Measurements from ENCODE around the gene DIP2C. TPM values are rescaled to one million over a fixed set of nuclear protein-coding genes. Genes with fewer than 3 reads are reported as not detected.
A peak's percentile ranks its signal among the peaks of the same experiment; 100 is the strongest.

The DIP2C gene
- polyA plus RNA-seq, 4 donors, result 3.1 to 13.3 (median 4.7) TPM

DNA sequence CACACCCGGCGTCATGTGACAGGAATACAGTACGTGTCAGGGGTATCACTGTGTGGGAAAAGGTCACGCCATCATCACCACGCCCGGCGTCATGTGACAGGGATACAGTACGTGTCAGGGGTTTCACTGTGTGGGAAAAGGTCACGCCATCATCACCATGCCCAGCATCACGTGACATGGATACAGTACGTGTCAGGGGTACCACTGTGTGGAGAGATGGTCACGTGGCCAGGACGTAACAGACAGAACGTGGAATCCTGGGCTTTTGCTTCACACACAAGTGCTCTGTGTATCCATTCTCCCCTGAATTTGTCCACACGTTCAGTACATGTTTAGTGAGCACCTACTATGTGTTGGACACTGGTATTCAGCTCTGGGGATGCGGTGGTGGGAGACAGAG is 34.5 kb upstream of the DIP2C start:
- Histone ChIP-seq H3K27me3 (ENCODE audit: control insufficient read depth in 3 of 3, insufficient read depth in 3 of 3, low read length in 3 of 3) (no peaks in the 10 kb centered on the region), H3K36me3 (ENCODE audit: control insufficient read depth in 3 of 3, insufficient read depth in 2 of 3, low read depth in 1 of 3, low read length in 3 of 3) (no peaks in the 10 kb centered on the region), H3K9me3 (ENCODE audit: control insufficient read depth in 2 of 2, insufficient read depth in 1 of 2, low read depth in 1 of 2, low read length in 1 of 2) (peaks cover 0 to 13% of the 10 kb centered on the region in 2 donors), H3K4me3 (ENCODE audit: low read depth in 1 of 3, low read length in 3 of 3) (no peak overlapping the region), H3K27ac (ENCODE audit: low read depth in 1 of 3, low read length in 2 of 3) (no peak overlapping the region), H3K4me1 (ENCODE audit: control insufficient read depth in 3 of 3, insufficient read depth in 2 of 3, low read depth in 1 of 3, low read length in 2 of 3) (no peaks in the 10 kb centered on the region)
- WGBS, 3 donors, result 88 to 91% (median 89%) methylated on average over 16 of the region's 16 CpGs
- FAIRE-seq, result no peak
- DNase-seq, result no peak

GRCh38 chr10:722281-723060 is 33.0 kb upstream of the DIP2C start:
- Histone ChIP-seq H3K4me1 (ENCODE audit: control insufficient read depth in 3 of 3, insufficient read depth in 2 of 3, low read depth in 1 of 3, low read length in 2 of 3) (no peaks in the 10 kb centered on the region), H3K9me3 (ENCODE audit: control insufficient read depth in 2 of 2, insufficient read depth in 1 of 2, low read depth in 1 of 2, low read length in 1 of 2) (peaks cover 0 to 13% of the 10 kb centered on the region in 2 donors), H3K4me3 (ENCODE audit: low read depth in 1 of 3, low read length in 3 of 3) (no peak overlapping the region), H3K27ac (ENCODE audit: low read depth in 1 of 3, low read length in 2 of 3) (no peak overlapping the region), H3K27me3 (ENCODE audit: control insufficient read depth in 3 of 3, insufficient read depth in 3 of 3, low read length in 3 of 3) (no peaks in the 10 kb centered on the region), H3K36me3 (ENCODE audit: control insufficient read depth in 3 of 3, insufficient read depth in 2 of 3, low read depth in 1 of 3, low read length in 3 of 3) (no peaks in the 10 kb centered on the region)
- 92 to 93% (median 93%) methylated on average over 26 of the region's 26 CpGs for WGBS, 3 donors
- no peak for DNase-seq
- FAIRE-seq, result no peak

DNA sequence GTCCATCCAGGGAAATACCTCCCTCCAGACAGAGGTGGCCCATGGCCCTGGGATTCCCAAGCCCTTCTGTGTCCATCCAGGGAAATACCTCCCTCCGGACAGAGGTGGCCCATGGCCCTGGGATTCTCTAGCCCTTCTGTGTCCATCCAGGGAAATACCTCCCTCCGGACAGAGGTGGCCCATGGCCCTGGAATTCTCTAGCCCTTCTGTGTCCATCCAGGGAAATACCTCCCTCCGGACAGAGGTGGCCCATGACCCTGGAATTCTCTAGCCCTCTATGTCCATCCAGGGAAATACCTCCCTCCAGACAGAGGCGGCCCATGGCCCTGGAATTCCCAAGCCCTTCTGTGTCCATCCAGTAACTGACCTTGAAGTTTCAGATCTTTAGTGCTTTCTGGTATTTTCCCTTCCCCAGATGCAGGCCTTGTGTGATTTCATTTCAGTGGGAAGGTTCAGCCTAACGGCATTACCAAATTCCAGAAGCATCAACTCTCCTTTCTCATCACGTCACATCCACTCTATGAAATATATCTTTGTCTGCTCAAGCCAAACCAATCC is 28.8 kb upstream of the DIP2C start:
- Histone ChIP-seq H3K4me3 (ENCODE audit: low read depth in 1 of 3, low read length in 3 of 3) (no peak overlapping the region), H3K36me3 (ENCODE audit: control insufficient read depth in 3 of 3, insufficient read depth in 2 of 3, low read depth in 1 of 3, low read length in 3 of 3) (no peaks in the 10 kb centered on the region), H3K27ac (ENCODE audit: low read depth in 1 of 3, low read length in 2 of 3) (no peak overlapping the region), H3K9me3 (ENCODE audit: control insufficient read depth in 2 of 2, insufficient read depth in 1 of 2, low read depth in 1 of 2, low read length in 1 of 2) (peaks cover 0 to 16% of the 10 kb centered on the region in 2 donors), H3K27me3 (ENCODE audit: control insufficient read depth in 3 of 3, insufficient read depth in 3 of 3, low read length in 3 of 3) (no peaks in the 10 kb centered on the region), H3K4me1 (ENCODE audit: control insufficient read depth in 3 of 3, insufficient read depth in 2 of 3, low read depth in 1 of 3, low read length in 2 of 3) (peaks cover 0 to 1% (median 0%) of the 10 kb centered on the region in 3 donors)
- WGBS, 3 donors, result 89 to 98% (median 91%) methylated on average over 5 to 6 of the region's 6 CpGs
- DNase-seq, result no peak
- FAIRE-seq, result no peak

DNA sequence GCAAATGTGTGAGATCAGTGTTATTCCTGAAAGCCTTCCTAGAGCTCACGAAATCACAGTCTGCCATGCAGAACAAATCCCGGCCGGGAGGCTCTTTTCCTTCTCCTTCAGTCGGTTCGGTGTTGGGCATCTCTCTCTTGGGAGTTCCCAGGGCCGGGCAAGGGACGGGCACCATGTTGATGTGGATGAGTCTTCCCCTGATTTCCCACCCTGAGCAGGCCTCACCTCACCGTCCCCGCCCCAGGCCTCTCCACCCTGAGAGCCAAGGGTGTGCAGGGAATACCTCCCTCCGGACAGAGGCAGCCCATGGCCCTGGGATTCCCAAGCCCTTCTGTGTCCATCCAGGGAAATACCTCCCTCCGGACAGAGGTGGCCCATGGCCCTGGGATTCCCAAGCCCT is 28.0 kb upstream of the DIP2C start:
- Histone ChIP-seq H3K4me3 (ENCODE audit: low read depth in 1 of 3, low read length in 3 of 3) (no peak overlapping the region), H3K9me3 (ENCODE audit: control insufficient read depth in 2 of 2, insufficient read depth in 1 of 2, low read depth in 1 of 2, low read length in 1 of 2) (peaks cover 0 to 11% of the 10 kb centered on the region in 2 donors), H3K36me3 (ENCODE audit: control insufficient read depth in 3 of 3, insufficient read depth in 2 of 3, low read depth in 1 of 3, low read length in 3 of 3) (no peaks in the 10 kb centered on the region), H3K27ac (ENCODE audit: low read depth in 1 of 3, low read length in 2 of 3) (no peak overlapping the region), H3K27me3 (ENCODE audit: control insufficient read depth in 3 of 3, insufficient read depth in 3 of 3, low read length in 3 of 3) (no peaks in the 10 kb centered on the region), H3K4me1 (ENCODE audit: control insufficient read depth in 3 of 3, insufficient read depth in 2 of 3, low read depth in 1 of 3, low read length in 2 of 3) (peaks cover 0 to 8% (median 0%) of the 10 kb centered on the region in 3 donors)
- FAIRE-seq (no peak), DNase-seq (no peak)
- WGBS, 3 donors, result 91 to 97% (median 93%) methylated on average over 10 to 11 of the region's 11 CpGs

- H3K27ac ChIP-seq (ENCODE audit: low read depth in 1 of 3, low read length in 2 of 3), result no peak overlapping the region
- DNase-seq (peak in 1 of 2 donors; percentile 15), FAIRE-seq (no peak)
- WGBS, 3 donors, result 48 to 60% (median 52%) methylated on average over 5 of the region's 5 CpGs
- peaks cover 0 to 13% of the 10 kb centered on the region in 2 donors for H3K9me3 ChIP-seq (ENCODE audit: control insufficient read depth in 2 of 2, insufficient read depth in 1 of 2, low read depth in 1 of 2, low read length in 1 of 2)
- H3K4me3 ChIP-seq (ENCODE audit: low read depth in 1 of 3, low read length in 3 of 3), result no peak overlapping the region
- no peaks in the 10 kb centered on the region for H3K27me3 ChIP-seq (ENCODE audit: control insufficient read depth in 3 of 3, insufficient read depth in 3 of 3, low read length in 3 of 3)
- no peaks in the 10 kb centered on the region for H3K36me3 ChIP-seq (ENCODE audit: control insufficient read depth in 3 of 3, insufficient read depth in 2 of 3, low read depth in 1 of 3, low read length in 3 of 3)
- H3K4me1 ChIP-seq (ENCODE audit: control insufficient read depth in 3 of 3, insufficient read depth in 2 of 3, low read depth in 1 of 3, low read length in 2 of 3), result peaks cover 0 to 11% (median 0%) of the 10 kb centered on the region in 3 donors
Observed at GRCh38 chr10:716821-717220, 27.4 kb upstream of the DIP2C start.

DNA sequence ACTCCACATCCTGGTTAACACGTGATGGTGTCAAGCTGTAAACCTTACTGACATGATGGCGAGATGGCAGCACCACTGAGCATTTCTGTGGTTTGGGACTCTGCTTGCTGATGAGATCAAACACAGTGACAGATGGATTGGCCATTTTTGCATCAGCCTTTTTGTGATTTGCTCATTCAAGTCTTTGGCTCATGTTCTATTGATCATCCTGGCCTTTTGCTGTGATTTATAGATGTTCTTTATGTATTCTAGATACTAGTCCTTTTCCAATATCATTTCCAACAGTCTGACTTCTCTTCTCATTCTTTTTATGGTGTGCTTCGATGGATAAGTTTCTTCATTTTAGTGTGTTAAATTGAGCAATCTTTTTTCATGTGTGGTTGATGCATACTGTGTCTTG is 24.7 kb upstream of the DIP2C start:
- Histone ChIP-seq H3K4me3 (ENCODE audit: low read depth in 1 of 3, low read length in 3 of 3) (no peak overlapping the region), H3K36me3 (ENCODE audit: control insufficient read depth in 3 of 3, insufficient read depth in 2 of 3, low read depth in 1 of 3, low read length in 3 of 3) (no peaks in the 10 kb centered on the region), H3K27ac (ENCODE audit: low read depth in 1 of 3, low read length in 2 of 3) (no peak overlapping the region), H3K9me3 (ENCODE audit: control insufficient read depth in 2 of 2, insufficient read depth in 1 of 2, low read depth in 1 of 2, low read length in 1 of 2) (peaks cover 0 to 17% of the 10 kb centered on the region in 2 donors), H3K4me1 (ENCODE audit: control insufficient read depth in 3 of 3, insufficient read depth in 2 of 3, low read depth in 1 of 3, low read length in 2 of 3) (peaks cover 0 to 13% (median 0%) of the 10 kb centered on the region in 3 donors), H3K27me3 (ENCODE audit: control insufficient read depth in 3 of 3, insufficient read depth in 3 of 3, low read length in 3 of 3) (no peaks in the 10 kb centered on the region)
- no peak for DNase-seq
- FAIRE-seq, result no peak
- 85 to 93% (median 90%) methylated on average over 3 of the region's 3 CpGs for WGBS, 3 donors

DNA sequence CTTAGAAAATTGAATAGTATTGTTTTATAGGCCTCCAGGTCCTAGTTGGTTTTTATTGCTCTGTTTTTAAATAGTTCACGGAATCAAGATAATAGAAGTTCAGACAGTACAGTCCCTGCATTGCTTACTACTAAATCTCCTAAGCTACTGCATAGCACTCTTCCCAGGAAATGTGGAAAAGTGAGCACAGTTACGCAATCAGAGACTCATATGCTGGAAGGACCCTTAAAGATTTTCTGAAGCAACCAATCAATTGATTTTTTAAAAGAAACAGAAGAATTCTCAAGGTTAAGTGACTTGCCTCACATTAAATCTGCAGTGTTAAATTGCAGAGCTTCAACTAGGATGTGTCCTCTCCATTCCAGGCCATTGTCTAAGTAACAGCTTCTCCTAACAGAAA is 23.1 kb upstream of the DIP2C start:
- H3K27ac ChIP-seq (ENCODE audit: low read depth in 1 of 3, low read length in 2 of 3), result peak overlapping the region in 1 of 3 donors; percentile 75
- peaks cover 0 to 13% (median 0%) of the 10 kb centered on the region in 3 donors for H3K4me1 ChIP-seq (ENCODE audit: control insufficient read depth in 3 of 3, insufficient read depth in 2 of 3, low read depth in 1 of 3, low read length in 2 of 3)
- peaks cover 0 to 17% of the 10 kb centered on the region in 2 donors for H3K9me3 ChIP-seq (ENCODE audit: control insufficient read depth in 2 of 2, insufficient read depth in 1 of 2, low read depth in 1 of 2, low read length in 1 of 2)
- 42 to 68% (median 49%) methylated on average over 2 of the region's 2 CpGs for WGBS, 3 donors
- DNase-seq (no peak), FAIRE-seq (no peak)
- no peak overlapping the region for H3K4me3 ChIP-seq (ENCODE audit: low read depth in 1 of 3, low read length in 3 of 3)
- H3K27me3 ChIP-seq (ENCODE audit: control insufficient read depth in 3 of 3, insufficient read depth in 3 of 3, low read length in 3 of 3), result no peaks in the 10 kb centered on the region
- no peaks in the 10 kb centered on the region for H3K36me3 ChIP-seq (ENCODE audit: control insufficient read depth in 3 of 3, insufficient read depth in 2 of 3, low read depth in 1 of 3, low read length in 3 of 3)

- H3K27me3 ChIP-seq (ENCODE audit: control insufficient read depth in 3 of 3, insufficient read depth in 3 of 3, low read length in 3 of 3), result no peaks in the 10 kb centered on the region
- H3K4me1 ChIP-seq (ENCODE audit: control insufficient read depth in 3 of 3, insufficient read depth in 2 of 3, low read depth in 1 of 3, low read length in 2 of 3), result peaks cover 0 to 13% (median 0%) of the 10 kb centered on the region in 3 donors
- FAIRE-seq (no peak), DNase-seq (peak; percentile 87 to 88)
- WGBS, 3 donors, result 14 to 67% (median 43%) methylated on average over 5 of the region's 5 CpGs
- no peaks in the 10 kb centered on the region for H3K36me3 ChIP-seq (ENCODE audit: control insufficient read depth in 3 of 3, insufficient read depth in 2 of 3, low read depth in 1 of 3, low read length in 3 of 3)
- H3K4me3 ChIP-seq (ENCODE audit: low read depth in 1 of 3, low read length in 3 of 3), result no peak overlapping the region
- peaks cover 0 to 17% of the 10 kb centered on the region in 2 donors for H3K9me3 ChIP-seq (ENCODE audit: control insufficient read depth in 2 of 2, insufficient read depth in 1 of 2, low read depth in 1 of 2, low read length in 1 of 2)
- peak overlapping the region in 1 of 3 donors; percentile 75 for H3K27ac ChIP-seq (ENCODE audit: low read depth in 1 of 3, low read length in 2 of 3)
Observed at GRCh38 chr10:712089-712488, 22.6 kb upstream of the DIP2C start.

Data from small intestine (tissue), 7 donors.